ENCODE data around the gene FAM50B.
A peak's percentile ranks its signal among the peaks of the same experiment; 100 is the strongest.

FAM50B gene

GRCh38 chr6:3820563-3820962 is 28.6 kb upstream of the FAM50B start:
- no peak for DNase-seq (ENCODE audit: low spot score)

DNA sequence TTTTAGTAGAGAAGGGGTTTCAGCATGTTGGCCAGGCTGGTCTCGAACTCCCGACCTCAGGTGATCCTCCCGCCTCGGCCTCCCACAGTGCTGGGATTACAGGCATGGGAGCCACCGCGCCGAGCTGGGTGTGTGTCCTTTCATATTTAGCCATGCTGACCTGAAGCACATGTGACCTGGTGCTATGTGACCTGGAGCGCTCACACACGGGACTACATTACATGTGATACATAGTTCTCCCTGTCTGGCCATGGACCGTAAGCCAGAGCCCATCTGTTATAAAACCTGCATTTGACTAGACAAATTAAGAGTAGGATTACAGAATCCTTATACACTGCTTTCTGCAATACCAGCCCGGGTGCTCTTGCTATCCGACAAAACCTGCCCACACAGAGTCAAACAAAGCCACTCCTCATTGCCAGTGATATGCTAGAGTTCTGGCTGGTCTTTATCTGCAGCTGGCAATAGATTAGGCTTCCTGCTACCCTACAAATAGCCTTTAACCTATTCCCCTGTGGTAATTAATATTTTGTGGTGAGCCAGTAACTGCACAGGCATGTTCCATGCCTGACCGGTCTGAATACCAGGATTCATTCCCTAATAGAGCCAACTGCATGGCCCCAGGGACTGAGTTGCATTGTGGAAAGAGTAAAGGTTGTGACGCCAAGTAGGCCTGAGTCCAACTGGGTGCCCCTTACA is 26.3 kb upstream of the FAM50B start:
- DNase-seq (ENCODE audit: low spot score): no peak

- DNase-seq (ENCODE audit: low spot score): no peak
These were observed 25.5 kb upstream of the FAM50B start for GRCh38 chr6:3823671-3824070.

- DNase-seq (ENCODE audit: low spot score): no peak
These were observed 23.8 kb upstream of the FAM50B start for GRCh38 chr6:3825331-3825831.

DNA sequence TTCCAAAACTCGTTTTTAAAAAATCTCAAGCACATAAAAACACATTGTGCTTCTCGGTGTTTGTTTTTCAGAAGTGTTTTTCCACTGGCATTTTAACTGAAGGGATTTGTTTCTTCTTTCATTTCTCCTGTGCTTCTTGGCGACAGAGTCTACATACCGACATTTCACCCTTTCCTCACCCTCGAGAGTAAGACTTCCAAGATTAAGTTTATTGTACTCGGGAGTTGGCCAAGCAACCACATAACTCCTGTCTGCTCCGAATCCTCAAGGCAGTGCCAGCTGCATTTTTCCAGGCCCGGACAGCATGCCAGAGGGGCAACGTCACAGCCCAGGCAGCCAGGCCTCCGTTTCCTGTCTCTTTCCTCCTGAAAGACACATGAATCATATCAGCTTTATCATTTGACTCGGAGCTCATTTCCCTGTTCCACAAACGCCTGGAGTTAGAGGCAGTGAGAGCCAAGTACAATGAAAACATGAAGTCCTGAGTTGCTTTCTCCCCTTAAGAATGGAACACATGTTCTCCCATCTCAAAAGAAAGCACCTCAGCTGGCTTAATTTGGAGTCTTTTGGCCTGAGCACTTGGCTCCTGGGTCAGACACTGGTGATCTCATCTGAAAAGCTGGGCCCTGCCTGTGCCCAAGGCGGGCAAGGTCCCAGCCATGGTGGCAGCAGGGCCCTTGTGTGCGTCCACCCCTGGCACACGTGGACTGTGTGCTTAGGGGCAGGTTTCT is 23.2 kb upstream of the FAM50B start:
- DNase-seq (ENCODE audit: low spot score): peak; percentile 94

- DNase-seq (ENCODE audit: low spot score): no peak
These were observed 19.9 kb upstream of the FAM50B start for GRCh38 chr6:3829285-3829684.

GRCh38 chr6:3830806-3831205 is 18.4 kb upstream of the FAM50B start:
- no peak for DNase-seq (ENCODE audit: low spot score)

DNA sequence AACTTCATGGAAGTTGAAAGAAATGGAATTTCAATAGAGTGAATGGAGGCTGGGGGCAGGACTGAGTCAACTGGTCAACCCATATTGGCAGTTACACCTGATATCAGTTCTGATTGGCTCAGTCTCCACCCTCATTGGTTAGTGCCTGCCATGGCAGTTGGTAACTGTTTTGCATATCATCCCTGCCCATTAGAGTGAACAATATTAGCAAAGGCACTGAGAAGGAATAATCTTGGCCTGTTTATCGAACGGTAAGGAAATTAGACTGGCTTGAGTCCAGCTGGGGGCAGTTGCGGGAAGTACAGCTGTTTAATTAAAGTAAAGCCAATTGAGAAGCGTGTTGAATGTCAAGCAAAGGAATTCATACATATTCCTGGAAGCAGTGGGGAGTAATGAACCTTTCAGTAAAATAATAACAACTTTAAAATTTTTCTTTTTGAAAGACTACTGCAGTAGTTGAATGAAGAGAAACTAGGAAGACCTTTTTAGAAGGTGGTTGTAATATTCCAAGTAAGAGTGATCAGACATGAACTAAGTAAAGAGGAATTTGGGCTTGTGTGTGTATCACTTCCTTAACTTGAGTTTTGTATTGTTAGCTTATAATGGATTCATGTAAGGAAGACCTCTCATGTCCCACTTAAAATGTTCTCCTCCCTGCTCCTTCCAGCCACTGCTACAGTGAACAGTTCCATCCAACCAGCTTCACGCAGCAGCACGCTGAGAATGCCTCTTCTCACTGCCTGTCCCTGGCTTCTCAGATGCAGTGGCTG is 17.2 kb upstream of the FAM50B start:
- no peak for DNase-seq (ENCODE audit: low spot score)

GRCh38 chr6:3835055-3835731 is 14.0 kb upstream of the FAM50B start:
- DNase-seq (ENCODE audit: low spot score): no peak

- DNase-seq (ENCODE audit: low spot score): no peak
These were observed 13.4 kb upstream of the FAM50B start for GRCh38 chr6:3835785-3836184.

DNA sequence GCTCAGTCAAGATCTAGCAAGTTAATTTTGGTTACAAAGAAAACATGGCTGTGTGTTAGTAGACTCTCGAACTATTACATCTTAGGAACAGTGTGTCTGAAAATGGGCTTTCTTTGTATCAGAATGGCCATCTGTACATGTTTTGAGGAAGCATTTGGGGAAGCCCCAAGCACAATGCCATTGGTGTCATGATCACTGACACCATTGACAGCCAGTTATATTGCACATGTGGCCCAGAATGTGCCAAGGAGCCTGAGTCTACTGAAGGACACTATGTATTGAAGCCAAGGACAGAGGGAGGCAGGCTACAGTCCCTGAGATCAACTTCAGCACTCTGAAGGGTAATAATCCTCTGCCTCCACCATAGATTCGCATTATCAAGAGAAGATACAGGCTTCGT is 12.6 kb upstream of the FAM50B start:
- DNase-seq (ENCODE audit: low spot score): no peak

DNA sequence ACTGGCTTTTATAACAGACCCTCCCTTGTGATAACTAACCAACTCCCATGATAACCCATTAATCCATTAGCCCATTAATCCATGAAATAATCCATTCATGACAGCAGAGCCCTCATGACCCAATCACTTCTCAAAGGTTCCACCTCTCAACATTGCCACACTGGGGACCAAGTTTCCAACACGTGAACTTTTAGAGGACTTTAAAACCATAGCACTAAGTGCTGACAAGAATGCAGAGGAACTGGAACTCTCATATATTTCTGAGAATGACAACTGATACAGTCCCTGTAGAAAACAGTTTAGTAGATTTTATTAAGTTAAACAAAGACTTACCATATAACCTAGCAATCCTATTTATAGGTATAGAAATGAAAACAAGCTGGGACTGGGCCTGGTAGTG is 11.4 kb upstream of the FAM50B start:
- DNase-seq (ENCODE audit: low spot score): no peak

GRCh38 chr6:3838992-3839867 is 9.9 kb upstream of the FAM50B start:
- no peak for DNase-seq (ENCODE audit: low spot score)

DNA sequence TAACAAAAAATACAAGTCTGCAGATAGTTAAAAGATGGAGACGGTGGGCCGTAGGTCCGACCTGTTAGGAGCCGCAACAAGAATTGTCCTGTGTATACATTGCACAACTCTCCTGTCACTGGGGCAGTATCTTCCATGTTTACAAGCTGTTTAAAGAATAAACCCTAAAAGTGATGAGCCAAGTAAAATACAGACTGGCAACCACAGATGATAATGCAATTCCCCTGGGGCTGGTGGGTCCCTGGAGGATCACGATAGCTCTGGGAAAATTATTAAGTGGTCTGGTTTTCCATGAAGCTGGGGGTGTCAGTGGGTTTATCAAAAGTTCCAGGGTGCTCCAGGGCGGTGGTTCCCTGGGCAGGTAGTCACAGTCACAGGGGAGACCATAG is 8.1 kb upstream of the FAM50B start:
- no peak for DNase-seq (ENCODE audit: low spot score)

- DNase-seq (ENCODE audit: low spot score): no peak
These were observed 7.2 kb upstream of the FAM50B start for GRCh38 chr6:3841711-3842565.

GRCh38 chr6:3843379-3844096 is 5.6 kb upstream of the FAM50B start:
- DNase-seq (ENCODE audit: low spot score): no peak

- no peak for DNase-seq (ENCODE audit: low spot score)
These were observed 5.1 kb upstream of the FAM50B start for GRCh38 chr6:3844097-3844463.

GRCh38 chr6:3847521-3847920 is 1.7 kb upstream of the FAM50B start:
- DNase-seq (ENCODE audit: low spot score): no peak

GRCh38 chr6:3848380-3848779 is 793 bp upstream of the FAM50B start:
- no peak for DNase-seq (ENCODE audit: low spot score)
